ENCODE results near the gene ZBTB49. TPM values are rescaled to one million over a fixed set of nuclear protein-coding genes. Genes with fewer than 3 reads are reported as not detected.

The ZBTB49 gene
- total and polyA plus RNA-seq, 2 of the 13 experiments (the other 11 are each of a cell fraction or from before 2014, with no cell fraction given), result 3.3 to 4.3 TPM

DNA sequence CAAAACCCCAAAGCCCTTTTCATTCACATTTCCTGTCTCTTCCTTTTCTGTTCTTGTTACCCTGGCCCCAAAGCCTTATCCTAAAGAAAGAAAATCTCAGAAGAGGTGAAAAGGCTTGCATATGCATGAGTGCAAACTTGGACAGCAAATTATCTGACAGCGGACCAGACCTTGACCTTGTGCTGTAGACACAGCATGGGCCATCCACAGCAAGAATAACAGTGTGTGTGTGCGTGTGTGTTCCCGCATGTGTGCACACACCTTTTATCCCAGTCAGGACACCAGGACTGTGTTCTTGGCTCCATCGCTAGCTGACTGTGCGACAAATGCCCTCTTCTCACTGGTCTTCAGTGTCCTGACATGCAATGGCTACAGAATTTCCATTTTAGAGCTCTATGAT lies 35.3 kb downstream of the ZBTB49 start (continued):
- TF ChIP-seq, protein P1, sequence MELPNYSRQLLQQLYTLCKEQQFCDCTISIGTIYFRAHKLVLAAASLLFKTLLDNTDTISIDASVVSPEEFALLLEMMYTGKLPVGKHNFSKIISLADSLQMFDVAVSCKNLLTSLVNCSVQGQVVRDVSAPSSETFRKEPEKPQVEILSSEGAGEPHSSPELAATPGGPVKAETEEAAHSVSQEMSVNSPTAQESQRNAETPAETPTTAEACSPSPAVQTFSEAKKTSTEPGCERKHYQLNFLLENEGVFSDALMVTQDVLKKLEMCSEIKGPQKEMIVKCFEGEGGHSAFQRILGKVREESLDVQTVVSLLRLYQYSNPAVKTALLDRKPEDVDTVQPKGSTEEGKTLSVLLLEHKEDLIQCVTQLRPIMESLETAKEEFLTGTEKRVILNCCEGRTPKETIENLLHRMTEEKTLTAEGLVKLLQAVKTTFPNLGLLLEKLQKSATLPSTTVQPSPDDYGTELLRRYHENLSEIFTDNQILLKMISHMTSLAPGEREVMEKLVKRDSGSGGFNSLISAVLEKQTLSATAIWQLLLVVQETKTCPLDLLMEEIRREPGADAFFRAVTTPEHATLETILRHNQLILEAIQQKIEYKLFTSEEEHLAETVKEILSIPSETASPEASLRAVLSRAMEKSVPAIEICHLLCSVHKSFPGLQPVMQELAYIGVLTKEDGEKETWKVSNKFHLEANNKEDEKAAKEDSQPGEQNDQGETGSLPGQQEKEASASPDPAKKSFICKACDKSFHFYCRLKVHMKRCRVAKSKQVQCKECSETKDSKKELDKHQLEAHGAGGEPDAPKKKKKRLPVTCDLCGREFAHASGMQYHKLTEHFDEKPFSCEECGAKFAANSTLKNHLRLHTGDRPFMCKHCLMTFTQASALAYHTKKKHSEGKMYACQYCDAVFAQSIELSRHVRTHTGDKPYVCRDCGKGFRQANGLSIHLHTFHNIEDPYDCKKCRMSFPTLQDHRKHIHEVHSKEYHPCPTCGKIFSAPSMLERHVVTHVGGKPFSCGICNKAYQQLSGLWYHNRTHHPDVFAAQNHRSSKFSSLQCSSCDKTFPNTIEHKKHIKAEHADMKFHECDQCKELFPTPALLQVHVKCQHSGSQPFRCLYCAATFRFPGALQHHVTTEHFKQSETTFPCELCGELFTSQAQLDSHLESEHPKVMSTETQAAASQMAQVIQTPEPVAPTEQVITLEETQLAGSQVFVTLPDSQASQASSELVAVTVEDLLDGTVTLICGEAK (IDR thresholded peaks at IDR 0.05), result no peak
- TF ChIP-seq, protein P1 (CRISPR knock-in tag; IDR thresholded peaks at IDR 0.05), result no peak
- TF ChIP-seq FOXA1 (IDR thresholded peaks at IDR 0.05), result no peak
- TF ChIP-seq FOXA1 (CRISPR knock-in tag; IDR thresholded peaks at IDR 0.05), result peak; percentile 39; the same call in 1 of the 2 replicates
- TF ChIP-seq SKI (IDR thresholded peaks at IDR 0.05; ENCODE audit: partially characterized antibody), result peak; percentile 76
- TF ChIP-seq RELA (CRISPR knock-in tag; IDR thresholded peaks at IDR 0.05), result no peak
- no peak for TF ChIP-seq IKZF1 (IDR thresholded peaks at IDR 0.05)
- TF ChIP-seq HOXA3 (CRISPR knock-in tag; IDR thresholded peaks at IDR 0.05), result no peak
- no peak for TF ChIP-seq ZBTB1 (CRISPR knock-in tag; IDR thresholded peaks at IDR 0.05; ENCODE audit: borderline replicate concordance)
- TF ChIP-seq, protein P2, sequence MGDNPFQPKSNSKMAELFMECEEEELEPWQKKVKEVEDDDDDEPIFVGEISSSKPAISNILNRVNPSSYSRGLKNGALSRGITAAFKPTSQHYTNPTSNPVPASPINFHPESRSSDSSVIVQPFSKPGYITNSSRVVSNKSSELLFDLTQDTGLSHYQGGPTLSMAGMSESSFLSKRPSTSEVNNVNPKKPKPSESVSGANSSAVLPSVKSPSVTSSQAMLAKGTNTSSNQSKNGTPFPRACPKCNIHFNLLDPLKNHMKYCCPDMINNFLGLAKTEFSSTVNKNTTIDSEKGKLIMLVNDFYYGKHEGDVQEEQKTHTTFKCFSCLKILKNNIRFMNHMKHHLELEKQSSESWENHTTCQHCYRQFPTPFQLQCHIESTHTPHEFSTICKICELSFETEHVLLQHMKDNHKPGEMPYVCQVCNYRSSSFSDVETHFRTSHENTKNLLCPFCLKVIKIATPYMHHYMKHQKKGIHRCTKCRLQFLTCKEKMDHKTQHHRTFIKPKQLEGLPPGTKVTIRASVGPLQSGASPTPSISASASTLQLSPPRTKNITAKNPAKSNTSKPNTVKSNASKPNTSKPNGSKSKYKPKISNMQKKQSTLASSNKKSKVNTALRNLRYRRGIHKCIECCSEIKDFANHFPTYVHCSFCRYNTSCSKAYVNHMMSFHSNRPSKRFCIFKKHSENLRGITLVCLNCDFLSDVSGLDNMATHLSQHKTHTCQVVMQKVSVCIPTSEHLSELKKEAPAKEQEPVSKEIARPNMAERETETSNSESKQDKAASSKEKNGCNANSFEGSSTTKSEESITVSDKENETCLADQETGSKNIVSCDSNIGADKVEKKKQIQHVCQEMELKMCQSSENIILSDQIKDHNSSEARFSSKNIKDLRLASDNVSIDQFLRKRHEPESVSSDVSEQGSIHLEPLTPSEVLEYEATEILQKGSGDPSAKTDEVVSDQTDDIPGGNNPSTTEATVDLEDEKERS (CRISPR knock-in tag; IDR thresholded peaks at IDR 0.05), result no peak
- TF ChIP-seq KLF12 (CRISPR knock-in tag; IDR thresholded peaks at IDR 0.05; ENCODE audit: borderline replicate concordance), result no peak
- no peak for TF ChIP-seq ZNF317 (CRISPR knock-in tag; IDR thresholded peaks at IDR 0.05)
- TF ChIP-seq NCOR1 (IDR thresholded peaks at IDR 0.05; ENCODE audit: borderline replicate concordance, low read length), result peak; percentile 25; the same call in 1 of the 2 replicates
- TF ChIP-seq ZSCAN30 (CRISPR knock-in tag; IDR thresholded peaks at IDR 0.05), result no peak
- TF ChIP-seq, protein P3, sequence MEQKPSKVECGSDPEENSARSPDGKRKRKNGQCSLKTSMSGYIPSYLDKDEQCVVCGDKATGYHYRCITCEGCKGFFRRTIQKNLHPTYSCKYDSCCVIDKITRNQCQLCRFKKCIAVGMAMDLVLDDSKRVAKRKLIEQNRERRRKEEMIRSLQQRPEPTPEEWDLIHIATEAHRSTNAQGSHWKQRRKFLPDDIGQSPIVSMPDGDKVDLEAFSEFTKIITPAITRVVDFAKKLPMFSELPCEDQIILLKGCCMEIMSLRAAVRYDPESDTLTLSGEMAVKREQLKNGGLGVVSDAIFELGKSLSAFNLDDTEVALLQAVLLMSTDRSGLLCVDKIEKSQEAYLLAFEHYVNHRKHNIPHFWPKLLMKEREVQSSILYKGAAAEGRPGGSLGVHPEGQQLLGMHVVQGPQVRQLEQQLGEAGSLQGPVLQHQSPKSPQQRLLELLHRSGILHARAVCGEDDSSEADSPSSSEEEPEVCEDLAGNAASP (CRISPR knock-in tag; IDR thresholded peaks at IDR 0.05; ENCODE audit: borderline replicate concordance), result no peak
- TF ChIP-seq, protein P4, sequence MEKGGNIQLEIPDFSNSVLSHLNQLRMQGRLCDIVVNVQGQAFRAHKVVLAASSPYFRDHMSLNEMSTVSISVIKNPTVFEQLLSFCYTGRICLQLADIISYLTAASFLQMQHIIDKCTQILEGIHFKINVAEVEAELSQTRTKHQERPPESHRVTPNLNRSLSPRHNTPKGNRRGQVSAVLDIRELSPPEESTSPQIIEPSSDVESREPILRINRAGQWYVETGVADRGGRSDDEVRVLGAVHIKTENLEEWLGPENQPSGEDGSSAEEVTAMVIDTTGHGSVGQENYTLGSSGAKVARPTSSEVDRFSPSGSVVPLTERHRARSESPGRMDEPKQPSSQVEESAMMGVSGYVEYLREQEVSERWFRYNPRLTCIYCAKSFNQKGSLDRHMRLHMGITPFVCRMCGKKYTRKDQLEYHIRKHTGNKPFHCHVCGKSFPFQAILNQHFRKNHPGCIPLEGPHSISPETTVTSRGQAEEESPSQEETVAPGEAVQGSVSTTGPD (CRISPR knock-in tag; IDR thresholded peaks at IDR 0.05), result no peak
- TF ChIP-seq NR2F6 (IDR thresholded peaks at IDR 0.05), result no peak
- peak; percentile 35; the same call in 1 of the 2 replicates for TF ChIP-seq NR2F6 (CRISPR knock-in tag; IDR thresholded peaks at IDR 0.05)
